D721Med (cell line): Measurements from ENCODE around the gene TROAP.
"Not testable (repeated sequence)": the region's sequence is repeated elsewhere in the genome, so short reads cannot be mapped to it uniquely, and the experiment has no call there.

Experiments used
- DNase-seq: peaks from one replicate; pipeline ENCODE4 v3.0.0; 2011; ENCODE audit warnings: low spot score; ENCODE audit not compliant: insufficient read length
- FAIRE-seq: peaks from 2 replicates; lab custom pipeline; 2011; peaks lifted over from hg19 to GRCh38; lab: Jason Lieb, UNC
- CTCF ChIP-seq: IDR thresholded peaks from 2 replicates; pipeline ENCODE4 v1.5.1; 2012; ENCODE audit warnings: mild to moderate bottlenecking, control low read depth; ENCODE audit not compliant: insufficient read depth; ENCODE audit errors: missing control alignments

TROAP gene

DNA sequence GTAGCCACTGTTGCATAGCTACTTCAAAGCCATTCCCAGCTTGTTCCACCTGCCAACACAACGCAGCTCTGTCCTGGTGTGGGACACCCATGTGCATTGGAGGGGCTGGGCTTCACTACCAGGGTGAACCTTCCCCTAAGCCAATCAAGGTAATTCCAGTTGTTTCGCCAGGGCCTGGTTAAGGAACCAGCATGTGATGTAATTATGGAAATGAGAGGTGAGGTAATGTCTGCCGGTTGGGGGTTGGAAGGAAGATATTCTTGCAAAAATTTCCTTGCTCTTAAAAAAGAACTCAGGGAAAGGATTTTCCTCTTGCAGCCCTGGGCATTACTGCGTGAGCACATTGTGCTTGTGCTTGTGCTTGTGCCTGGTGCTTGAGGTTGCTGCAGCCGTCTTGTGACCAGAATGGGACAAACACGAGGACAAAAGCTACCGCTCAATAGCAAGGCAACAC is 43.3 kb upstream of the TROAP start:
- no peak for TF ChIP-seq CTCF
- no peak for DNase-seq
- FAIRE-seq: no peak

GRCh38 chr12:49280545-49280944 is 42.5 kb upstream of the TROAP start:
- not testable (repeated sequence) for DNase-seq, FAIRE-seq

- DNase-seq (no peak), FAIRE-seq (no peak)
- TF ChIP-seq CTCF: no peak
Observed at GRCh38 chr12:49282302-49282701, 40.8 kb upstream of the TROAP start.

- DNase-seq, FAIRE-seq: not testable (repeated sequence)
Observed at GRCh38 chr12:49282740-49283375, 40.2 kb upstream of the TROAP start.

GRCh38 chr12:49283541-49284429 is 39.3 kb upstream of the TROAP start:
- no peak for TF ChIP-seq CTCF
- FAIRE-seq (no peak), DNase-seq (no peak)

GRCh38 chr12:49284672-49285071 is 38.4 kb upstream of the TROAP start:
- FAIRE-seq: no peak
- no peak for TF ChIP-seq CTCF
- DNase-seq: no peak

DNA sequence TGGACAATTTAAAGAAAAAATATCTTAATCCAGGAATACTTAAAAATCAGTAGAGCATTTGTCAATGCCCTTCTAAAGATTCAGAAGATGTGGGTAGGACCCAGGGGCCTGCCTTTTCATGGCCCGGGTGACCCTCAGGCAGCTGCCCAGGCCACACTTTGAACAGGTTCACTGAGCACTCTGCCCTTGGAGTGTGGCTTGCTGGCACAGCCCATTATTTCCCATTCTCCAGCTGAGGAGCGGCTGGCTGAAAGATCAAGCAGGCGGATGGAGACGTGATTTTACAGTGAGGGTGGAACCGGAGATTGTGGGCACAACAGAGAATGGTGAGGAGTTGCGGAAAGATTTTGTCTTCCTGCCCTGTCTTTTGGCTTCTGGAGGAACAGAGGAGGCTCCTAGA is 35.2 kb upstream of the TROAP start:
- no peak for TF ChIP-seq CTCF
- DNase-seq (no peak), FAIRE-seq (no peak)

GRCh38 chr12:49288412-49288853 is 34.6 kb upstream of the TROAP start:
- FAIRE-seq (peak; percentile 55), DNase-seq (peak; percentile 62)
- TF ChIP-seq CTCF: peak; percentile 90
